Esophagus squamous epithelium (tissue), 5 donors: ENCODE data around the gene CXXC5. TPM values are rescaled to one million over a fixed set of nuclear protein-coding genes. Genes with fewer than 3 reads are reported as not detected.

ENCODE experiments used
- DNase-seq: peaks from one replicate; lab custom pipeline; 2025; lab: John Stamatoyannopoulos, UW
- H3K27ac ChIP-seq, 4 donors: fragments of 200-600 bp; sonication (generic); one replicate each; pipeline ENCODE4 v1.5.1; 2016 to 2019; ENCODE audit warnings: mild to moderate bottlenecking in 1 of 4
- H3K27me3 ChIP-seq, 4 donors: fragments of 200-600 bp; sonication (generic); 1 replicate in 3 of 4; 2 replicates in 1 of 4; pipeline versions ENCODE4 v1.5.1 to v1.6.0; 2017 to 2021; ENCODE audit warnings: antibody characterized with exemption in 1 of 4
- H3K36me3 ChIP-seq, 3 donors: fragments of 200-600 bp; sonication (generic); one replicate each; pipeline ENCODE4 v1.5.1; 2016 to 2019
- H3K4me1 ChIP-seq, 3 donors: fragments of 200-600 bp; sonication (generic); one replicate each; pipeline ENCODE4 v1.5.1; 2017 to 2019
- H3K4me3 ChIP-seq, 4 donors: fragments of 200-600 bp; sonication (generic); 1 replicate in 3 of 4; 2 replicates in 1 of 4; pipeline ENCODE4 v1.5.1; 2016 to 2019; ENCODE audit warnings: mild to moderate bottlenecking in 2 of 4, moderate library complexity in 1 of 4
- H3K9me3 ChIP-seq, 3 donors: fragments of 200-600 bp; sonication (generic); one replicate each; pipeline ENCODE4 v1.5.1; 2016 to 2019
- CTCF ChIP-seq, 6 experiments: fragments of 450-650 bp in 4 of 6; fragments of 200-600 bp in 2 of 6; sonication (generic) in 2 of 6; IDR thresholded peaks; one replicate each; pipeline ENCODE4 v1.5.1; 2016 to 2019; ENCODE audit warnings: antibody characterized with exemption in 6 of 6, mild to moderate bottlenecking in 4 of 6, moderate library complexity in 4 of 6
- POLR2A ChIP-seq, 4 donors: fragments of 450-650 bp; IDR thresholded peaks; one replicate each; pipeline ENCODE4 v1.6.1; 2017; ENCODE audit warnings: antibody characterized with exemption in 4 of 4, mild to moderate bottlenecking in 4 of 4, moderate library complexity in 3 of 4
- WGBS, 2 donors: methylation state at CpG; one replicate each; pipeline ENCODE4 v1.1.5; 2018; 5-methylcytosine and 5-hydroxymethylcytosine counted together
- intact Hi-C: fragments of 100-400 bp; cut with DNase I; formaldehyde crosslinking; loops from one replicate; pipeline ENCODE4 v1.15.0; 2022
- total RNA-seq, 4 donors: library from RNA; depleted of rRNA; stranded (reverse); fragments of >200 nt; gene quantifications; one replicate each; pipeline ENCODE4 v1.1.0, GENCODE V29; 2016
- donor health status: DM: yes; HTN: yes; CAD: no.

CXXC5 gene
- total RNA-seq, 4 donors from 2014 or later: 13.9 to 40.4 (median 22.9) TPM

- no peak for DNase-seq
Measured at GRCh38 chr5:139654871-139655491, 6.8 kb downstream of the CXXC5 start.

GRCh38 chr5:139655727-139656271 is 7.7 kb downstream of the CXXC5 start:
- Histone ChIP-seq H3K4me1 (peaks cover 87 to 100% (median 98%) of the 10 kb centered on the region in 3 donors), H3K36me3 (no peaks in the 10 kb centered on the region), H3K4me3 (peak overlapping the region in 1 of 4 donors; percentile 27), H3K9me3 (no peaks in the 10 kb centered on the region), H3K27me3 (peaks cover 0 to 4% (median 0%) of the 10 kb centered on the region in 4 donors), H3K27ac (peak overlapping the region; percentile 66 to 95 (median 94))
- no peak for DNase-seq
- WGBS, 2 donors: 10 to 12% methylated on average over 7 to 9 of the region's 18 CpGs
- TF ChIP-seq CTCF (IDR thresholded peaks at IDR 0.05): no peak
- no peak for TF ChIP-seq POLR2A (IDR thresholded peaks at IDR 0.05)
- intact Hi-C loops: no loop called here

More at GRCh38 chr5:139654871-139655491, 6.8 kb downstream of the CXXC5 start:
- Histone ChIP-seq H3K4me3 (no peak overlapping the region), H3K4me1 (peaks cover 83 to 100% (median 98%) of the 10 kb centered on the region in 3 donors), H3K9me3 (no peaks in the 10 kb centered on the region), H3K27me3 (peaks cover 0 to 12% (median under 1%) of the 10 kb centered on the region in 4 donors), H3K27ac (peak overlapping the region; percentile 66 to 95 (median 94)), H3K36me3 (no peaks in the 10 kb centered on the region)
- intact Hi-C loops: no loop called here
- no peak for TF ChIP-seq CTCF (IDR thresholded peaks at IDR 0.05)
- no peak for TF ChIP-seq POLR2A (IDR thresholded peaks at IDR 0.05)
- 77% methylated on average over 10 of the region's 13 CpGs; no CpG with 5 or more reads in 1 of the 2 donors for WGBS, 2 donors

GRCh38 chr5:139657363-139658321 is 9.5 kb downstream of the CXXC5 start:
- no peaks in the 10 kb centered on the region for H3K9me3 ChIP-seq
- no peaks in the 10 kb centered on the region for H3K27me3 ChIP-seq
- intact Hi-C loops: no loop called here
- H3K27ac ChIP-seq: peak overlapping the region; percentile 85 to 95 (median 94)
- H3K4me3 ChIP-seq: no peak overlapping the region
- peaks cover 80 to 100% (median 90%) of the 10 kb centered on the region in 3 donors for H3K4me1 ChIP-seq
- no peaks in the 10 kb centered on the region for H3K36me3 ChIP-seq
- DNase-seq: no peak
- TF ChIP-seq POLR2A (IDR thresholded peaks at IDR 0.05) (no peak), CTCF (IDR thresholded peaks at IDR 0.05) (no peak)
- 68 to 74% methylated on average over 4 to 7 of the region's 12 CpGs for WGBS, 2 donors

- DNase-seq: no peak
- TF ChIP-seq CTCF (IDR thresholded peaks at IDR 0.05) (peak in 2 of 6 experiments; percentile 7 to 20), POLR2A (IDR thresholded peaks at IDR 0.05) (no peak)
- Histone ChIP-seq H3K4me1 (peaks cover 74 to 100% (median 82%) of the 10 kb centered on the region in 3 donors), H3K4me3 (peak overlapping the region in 1 of 4 donors; percentile 48), H3K27me3 (no peaks in the 10 kb centered on the region), H3K9me3 (no peaks in the 10 kb centered on the region), H3K27ac (peak overlapping the region; percentile 85 to 95 (median 94)), H3K36me3 (no peaks in the 10 kb centered on the region)
- intact Hi-C loops: no loop called here
- WGBS, 2 donors: 78% methylated on average over 1 of the region's 14 CpGs; no CpG with 5 or more reads in 1 of the 2 donors
Measured at GRCh38 chr5:139658501-139658927, 10.4 kb downstream of the CXXC5 start.
